Measurements from ENCODE around the gene GPR89B. TPM values are rescaled to one million over a fixed set of nuclear protein-coding genes. Genes with fewer than 3 reads are reported as not detected.
"Not testable (repeated sequence)": the region's sequence is repeated elsewhere in the genome, so short reads cannot be mapped to it uniquely, and the experiment has no call there.

The GPR89B gene
- total RNA-seq, 2 donors from 2014 or later, result 10.4 to 14.3 TPM

- Histone ChIP-seq H3K27ac (no peak overlapping the region), H3K4me3 (no peak overlapping the region), H3K9ac (ENCODE audit: low read depth in 2 of 2, low read length in 2 of 2) (no peak overlapping the region), H3K36me3 (no peaks in the 10 kb centered on the region), H3K4me1 (no peaks in the 10 kb centered on the region), H3K9me3 (no peaks in the 10 kb centered on the region), H3K27me3 (no peaks in the 10 kb centered on the region)
- intact Hi-C loops (cut with DNase I), result no loop called here
- no peak for DNase-seq
- TF ChIP-seq CTCF (IDR thresholded peaks at IDR 0.05), result no peak
Observed at GRCh38 chr1:147919896-147920295, 8.3 kb upstream of the GPR89B start.

DNA sequence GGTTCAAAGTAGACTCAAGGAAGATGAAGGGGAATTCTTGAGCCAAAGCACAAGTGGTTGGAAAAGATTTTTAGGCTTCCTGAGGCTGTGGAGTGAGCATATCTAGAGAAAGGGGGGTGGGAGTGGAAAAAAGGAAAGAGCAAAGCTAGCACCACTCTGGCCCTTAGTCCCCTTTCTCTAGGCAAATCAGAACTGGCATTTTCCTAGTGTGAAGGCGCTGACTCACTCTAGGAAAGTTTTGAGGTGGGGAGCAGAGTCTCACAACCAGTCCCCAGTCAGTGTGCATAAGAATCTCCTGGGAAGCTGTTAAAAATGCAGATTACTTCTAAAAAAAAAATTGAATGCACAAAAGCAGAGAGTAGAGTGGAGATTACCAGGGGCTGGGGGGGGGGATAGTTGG, 3.4 kb upstream of the GPR89B start:
- no peak for DNase-seq
- H3K9me3 ChIP-seq, result no peaks in the 10 kb centered on the region
- no peak overlapping the region for H3K4me3 ChIP-seq
- no peaks in the 10 kb centered on the region for H3K4me1 ChIP-seq
- intact Hi-C loops (cut with DNase I), result no loop called here
- H3K9ac ChIP-seq (ENCODE audit: low read depth in 2 of 2, low read length in 2 of 2), result no peak overlapping the region
- H3K27ac ChIP-seq, result no peak overlapping the region
- no peak for TF ChIP-seq CTCF (IDR thresholded peaks at IDR 0.05)
- no peaks in the 10 kb centered on the region for H3K27me3 ChIP-seq
- no peaks in the 10 kb centered on the region for H3K36me3 ChIP-seq

GRCh38 chr1:147927215-147927614, 1.0 kb upstream of the GPR89B start:
- H3K27me3 ChIP-seq; H3K9ac ChIP-seq (ENCODE audit: low read depth in 2 of 2, low read length in 2 of 2); intact Hi-C loops (cut with DNase I); H3K4me3 ChIP-seq; DNase-seq; H3K36me3 ChIP-seq; H3K4me1 ChIP-seq; H3K9me3 ChIP-seq; H3K27ac ChIP-seq: not testable (repeated sequence)

DNA sequence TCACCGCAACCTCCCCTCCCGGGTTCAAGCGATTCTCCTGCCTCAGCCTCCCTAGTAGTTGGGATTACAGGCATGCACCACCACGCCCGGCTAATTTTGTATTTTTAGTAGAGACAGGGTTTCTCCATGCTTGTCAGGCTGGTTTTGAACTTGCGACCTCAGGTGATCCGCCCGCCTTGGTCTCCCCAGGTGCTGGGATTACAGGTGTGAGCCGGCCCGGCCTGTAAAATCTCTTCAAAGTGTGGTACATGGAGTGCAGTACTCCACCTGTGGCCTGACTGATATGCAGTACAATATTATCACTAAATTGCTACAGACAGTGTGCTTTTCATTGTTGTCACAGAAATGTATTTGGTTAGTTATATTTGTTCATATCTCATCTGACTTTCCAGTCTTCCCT, 531 bp upstream of the GPR89B start:
- intact Hi-C loops (cut with DNase I); H3K27me3 ChIP-seq; H3K4me3 ChIP-seq; H3K9me3 ChIP-seq; H3K9ac ChIP-seq (ENCODE audit: low read depth in 2 of 2, low read length in 2 of 2); H3K27ac ChIP-seq; DNase-seq; H3K36me3 ChIP-seq; H3K4me1 ChIP-seq: not testable (repeated sequence)

DNA sequence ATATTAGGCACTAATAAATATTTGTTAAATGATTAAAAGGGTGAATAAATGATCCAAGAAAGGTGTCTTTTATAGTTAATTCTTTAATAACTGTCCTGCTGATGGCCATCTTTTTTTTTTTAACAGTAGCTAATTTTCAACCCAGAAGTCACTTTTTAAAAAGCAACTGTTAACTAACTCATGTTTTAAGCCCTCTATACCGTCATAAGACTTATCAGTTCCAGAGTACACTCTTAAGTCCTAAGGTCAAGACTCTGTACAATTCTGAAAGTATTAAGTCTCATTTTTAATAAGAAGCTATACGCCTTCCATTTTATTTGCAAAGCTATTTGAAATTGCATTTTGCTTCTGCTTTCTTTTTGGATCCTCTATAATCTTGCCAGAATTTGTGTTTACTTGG, 2.9 kb downstream of the GPR89B start:
- H3K27me3 ChIP-seq; H3K4me3 ChIP-seq; intact Hi-C loops (cut with DNase I); H3K4me1 ChIP-seq; DNase-seq; H3K9me3 ChIP-seq; H3K36me3 ChIP-seq; H3K27ac ChIP-seq; H3K9ac ChIP-seq (ENCODE audit: low read depth in 2 of 2, low read length in 2 of 2): not testable (repeated sequence)

- H3K27me3 ChIP-seq; H3K36me3 ChIP-seq; DNase-seq; H3K9ac ChIP-seq (ENCODE audit: low read depth in 2 of 2, low read length in 2 of 2); H3K27ac ChIP-seq; H3K4me3 ChIP-seq; H3K9me3 ChIP-seq; intact Hi-C loops (cut with DNase I); H3K4me1 ChIP-seq: not testable (repeated sequence)
Observed at GRCh38 chr1:147935296-147935695, 7.1 kb downstream of the GPR89B start.

GRCh38 chr1:147940456-147940855, 12.2 kb downstream of the GPR89B start:
- H3K4me1 ChIP-seq; H3K36me3 ChIP-seq; H3K9ac ChIP-seq (ENCODE audit: low read depth in 2 of 2, low read length in 2 of 2); H3K4me3 ChIP-seq; intact Hi-C loops (cut with DNase I); DNase-seq; H3K27ac ChIP-seq; H3K27me3 ChIP-seq; H3K9me3 ChIP-seq: not testable (repeated sequence)

DNA sequence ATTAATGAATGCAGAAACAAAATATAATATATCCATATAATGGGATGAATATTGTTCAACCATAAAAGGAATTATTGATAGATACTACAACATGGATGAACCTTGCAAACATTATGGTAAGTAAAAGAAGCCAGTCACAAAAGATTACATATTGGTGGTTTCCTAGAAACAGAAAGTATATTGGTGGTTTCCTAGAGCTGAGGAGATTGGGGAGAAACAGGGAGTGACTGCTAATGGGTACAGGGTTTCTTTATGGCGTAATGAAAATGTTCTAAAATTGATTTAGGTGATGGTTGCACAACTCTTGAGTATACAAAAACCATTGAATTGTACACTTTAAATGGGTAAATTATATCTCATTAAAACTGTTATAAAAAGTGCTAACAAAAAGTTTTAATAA, 14.3 kb downstream of the GPR89B start:
- H3K4me1 ChIP-seq; H3K4me3 ChIP-seq; DNase-seq; H3K9me3 ChIP-seq; H3K9ac ChIP-seq (ENCODE audit: low read depth in 2 of 2, low read length in 2 of 2); H3K27ac ChIP-seq; H3K27me3 ChIP-seq; H3K36me3 ChIP-seq; intact Hi-C loops (cut with DNase I): not testable (repeated sequence)

GRCh38 chr1:147949517-147949916, 21.3 kb downstream of the GPR89B start:
- H3K4me1 ChIP-seq; DNase-seq; intact Hi-C loops (cut with DNase I); H3K9me3 ChIP-seq; H3K9ac ChIP-seq (ENCODE audit: low read depth in 2 of 2, low read length in 2 of 2); H3K27ac ChIP-seq; H3K27me3 ChIP-seq; H3K4me3 ChIP-seq; H3K36me3 ChIP-seq: not testable (repeated sequence)

GRCh38 chr1:147958906-147959305, 30.7 kb downstream of the GPR89B start:
- H3K4me1 ChIP-seq; H3K27ac ChIP-seq; H3K27me3 ChIP-seq; H3K4me3 ChIP-seq; intact Hi-C loops (cut with DNase I); H3K9ac ChIP-seq (ENCODE audit: low read depth in 2 of 2, low read length in 2 of 2); H3K9me3 ChIP-seq; H3K36me3 ChIP-seq; DNase-seq: not testable (repeated sequence)

- H3K4me3 ChIP-seq; intact Hi-C loops (cut with DNase I); H3K9me3 ChIP-seq; H3K27ac ChIP-seq; H3K4me1 ChIP-seq; H3K27me3 ChIP-seq; DNase-seq; H3K9ac ChIP-seq (ENCODE audit: low read depth in 2 of 2, low read length in 2 of 2); H3K36me3 ChIP-seq: not testable (repeated sequence)
Observed at GRCh38 chr1:147959680-147960079, 31.5 kb downstream of the GPR89B start.

GRCh38 chr1:147964575-147964974, 36.4 kb downstream of the GPR89B start:
- H3K4me1 ChIP-seq; H3K27me3 ChIP-seq; H3K9me3 ChIP-seq; H3K4me3 ChIP-seq; H3K36me3 ChIP-seq; intact Hi-C loops (cut with DNase I); DNase-seq; H3K27ac ChIP-seq; H3K9ac ChIP-seq (ENCODE audit: low read depth in 2 of 2, low read length in 2 of 2): not testable (repeated sequence)
